Stimulated activated CD4-positive, alpha-beta T cell treated with anti-CD3 and anti-CD28 coated beads, Interleukin-4, amount 100 ng/mL, for 24 hours (primary cell): ENCODE results near the gene APOBR.
"Not testable (repeated sequence)": the region's sequence is repeated elsewhere in the genome, so short reads cannot be mapped to it uniquely, and the experiment has no call there.

Source experiments
- DNase-seq: peaks from one replicate; pipeline ENCODE4 v3.0.0-alpha.2; 2020

Gene APOBR

DNA sequence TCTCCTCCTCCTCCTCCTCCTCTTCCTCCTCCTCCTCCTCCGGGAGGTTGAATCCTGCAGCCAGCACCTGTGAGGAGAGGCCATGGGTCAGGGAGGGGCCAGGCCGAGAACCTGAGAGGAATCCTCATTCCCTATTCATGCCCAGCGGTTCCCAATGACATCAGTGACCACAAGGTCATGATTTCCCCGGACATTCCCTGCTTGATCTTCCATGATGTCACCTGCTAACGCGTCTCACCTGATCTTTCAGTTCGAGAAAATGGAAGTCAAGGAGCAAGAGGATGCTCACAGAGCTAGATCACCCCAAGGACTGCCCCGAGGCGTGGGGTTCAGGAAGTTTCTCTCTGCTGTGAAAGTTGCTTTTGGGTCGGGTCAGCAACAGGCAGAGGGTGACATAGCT is 5.4 kb downstream of the APOBR start:
- no peak for DNase-seq

DNA sequence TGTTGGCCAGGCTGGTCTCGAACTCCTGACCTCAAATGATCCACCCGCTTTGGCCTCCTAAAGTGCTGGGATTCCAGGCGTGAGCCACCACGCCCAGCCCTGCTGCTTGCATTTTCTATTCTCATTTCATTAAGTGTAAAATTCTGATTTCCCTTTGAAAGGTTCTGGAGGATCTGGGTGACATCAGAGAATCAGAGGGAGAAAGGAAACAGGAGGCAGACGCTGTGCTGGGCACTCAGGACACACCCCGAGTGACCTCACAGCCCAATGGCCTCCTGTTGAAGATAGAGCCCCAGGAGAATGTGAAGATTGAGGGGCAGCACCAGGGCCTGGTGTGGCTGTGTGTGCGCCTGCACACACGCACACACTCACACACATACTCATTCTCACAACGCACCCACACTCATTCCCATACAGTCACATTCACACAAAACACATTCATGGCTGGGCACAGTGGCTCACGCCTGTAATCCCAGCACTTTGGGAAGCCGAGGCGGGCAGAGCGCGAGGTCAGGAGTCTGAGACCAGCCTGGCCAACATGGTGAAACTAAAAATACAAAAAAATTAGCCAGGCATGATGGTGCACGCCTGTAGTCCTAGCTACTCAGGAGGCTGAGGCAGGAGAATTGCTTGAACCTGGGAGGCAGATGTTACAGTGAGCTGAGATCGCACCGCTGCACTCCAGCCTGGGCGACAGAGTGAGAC is 6.2 kb downstream of the APOBR start:
- DNase-seq = not testable (repeated sequence)

GRCh38 chr16:28501258-28502232 is 7.1 kb downstream of the APOBR start:
- no peak for DNase-seq

DNA sequence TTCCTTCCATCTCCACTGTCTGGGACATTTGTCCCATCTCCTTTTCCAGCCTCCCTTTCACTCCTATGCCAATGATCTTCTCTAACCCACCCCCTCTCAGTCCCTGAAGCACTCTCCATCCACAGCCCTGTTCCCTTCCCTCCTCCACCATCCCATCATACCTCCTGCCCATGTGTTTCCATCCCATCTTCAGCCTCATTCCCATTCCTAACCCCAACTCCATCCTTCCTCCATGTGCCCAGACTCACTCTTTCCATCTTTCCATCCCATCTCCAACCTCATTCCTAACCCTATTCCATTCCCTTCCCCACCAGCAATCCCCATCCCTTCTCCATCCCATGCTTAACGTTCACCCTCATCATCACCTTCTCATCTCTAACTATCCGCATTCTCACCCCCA is 7.8 kb downstream of the APOBR start:
- no peak for DNase-seq

- no peak for DNase-seq
These were observed 9.2 kb downstream of the APOBR start for GRCh38 chr16:28503470-28504259.

DNA sequence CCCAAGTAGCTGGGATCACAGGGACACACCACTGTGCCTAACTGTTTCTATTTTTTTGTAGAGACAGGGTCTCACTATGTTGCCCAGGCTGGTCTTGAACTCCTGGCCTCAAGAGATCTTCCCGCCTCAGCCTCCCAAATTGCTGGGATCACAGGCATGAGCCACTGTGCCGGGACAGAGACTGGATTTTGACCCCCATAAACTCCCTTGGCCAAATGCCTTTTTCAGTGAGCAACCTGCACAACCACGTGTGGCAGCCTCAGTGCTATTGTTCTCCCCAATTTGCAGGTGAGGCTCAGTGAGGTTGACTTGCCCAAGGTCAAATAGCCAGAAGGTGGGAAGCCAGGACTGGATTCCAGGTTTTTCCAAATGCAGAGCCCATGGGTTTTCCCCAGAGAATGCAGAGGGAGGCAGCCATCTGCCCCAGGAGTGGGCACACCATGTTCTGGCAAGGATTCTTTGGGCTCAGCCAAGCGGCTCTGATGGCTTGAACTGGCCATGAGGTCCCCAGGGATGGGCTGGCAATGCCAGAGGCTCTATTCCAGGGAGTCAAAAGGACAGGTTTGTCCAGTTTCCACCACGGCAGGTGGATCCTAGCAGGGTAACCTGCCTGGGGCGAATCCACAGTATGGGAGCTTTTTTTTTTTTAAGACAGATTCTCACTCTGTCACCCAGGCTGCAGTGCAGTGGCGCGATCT is 10.4 kb downstream of the APOBR start:
- no peak for DNase-seq

GRCh38 chr16:28505489-28506137 is 11.2 kb downstream of the APOBR start:
- no peak for DNase-seq

DNA sequence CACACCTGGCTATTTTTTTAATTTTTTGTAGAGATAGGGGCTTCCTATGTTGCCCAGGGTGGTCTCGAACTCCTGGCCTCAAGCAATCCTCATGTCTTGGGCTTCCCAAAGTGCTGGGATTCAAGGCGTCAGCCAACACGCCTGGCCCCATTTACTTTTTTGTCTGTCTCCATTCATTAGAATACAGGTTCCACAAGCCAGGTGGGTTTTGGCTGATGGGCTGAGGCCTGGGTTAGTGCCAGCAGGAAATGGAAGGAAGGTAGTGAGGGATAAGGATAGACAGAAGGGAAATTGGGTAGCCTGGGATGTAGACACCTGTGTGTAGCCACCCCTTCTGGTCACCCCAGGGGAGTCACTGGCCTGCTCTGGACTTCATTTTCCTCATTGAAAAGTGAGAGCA is 16.6 kb downstream of the APOBR start:
- DNase-seq = no peak

- no peak for DNase-seq
These were observed 17.7 kb downstream of the APOBR start for GRCh38 chr16:28511801-28512789.

- no peak for DNase-seq
These were observed 19.2 kb downstream of the APOBR start for GRCh38 chr16:28513484-28514181.

GRCh38 chr16:28514246-28514645 is 19.8 kb downstream of the APOBR start:
- DNase-seq = no peak

DNA sequence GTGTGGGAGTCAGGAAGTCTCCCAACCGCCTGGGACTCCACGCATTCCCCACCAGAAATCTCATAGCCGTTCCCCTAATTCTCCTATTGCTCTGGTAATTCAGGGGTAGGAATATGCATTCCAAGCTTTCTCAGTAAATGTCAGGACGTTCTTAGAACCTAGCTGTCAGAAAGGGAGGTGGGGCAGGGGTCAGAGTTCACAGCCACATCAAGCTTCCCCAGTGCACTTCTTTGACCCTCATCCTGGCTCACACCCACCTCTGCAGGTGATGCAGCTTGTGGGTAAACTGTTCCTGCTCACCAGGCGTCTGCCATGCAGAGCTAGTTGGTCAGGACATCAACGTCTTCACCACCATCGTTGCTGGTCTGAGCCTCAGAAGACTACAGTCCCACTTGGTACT is 26.2 kb downstream of the APOBR start:
- DNase-seq = no peak

DNA sequence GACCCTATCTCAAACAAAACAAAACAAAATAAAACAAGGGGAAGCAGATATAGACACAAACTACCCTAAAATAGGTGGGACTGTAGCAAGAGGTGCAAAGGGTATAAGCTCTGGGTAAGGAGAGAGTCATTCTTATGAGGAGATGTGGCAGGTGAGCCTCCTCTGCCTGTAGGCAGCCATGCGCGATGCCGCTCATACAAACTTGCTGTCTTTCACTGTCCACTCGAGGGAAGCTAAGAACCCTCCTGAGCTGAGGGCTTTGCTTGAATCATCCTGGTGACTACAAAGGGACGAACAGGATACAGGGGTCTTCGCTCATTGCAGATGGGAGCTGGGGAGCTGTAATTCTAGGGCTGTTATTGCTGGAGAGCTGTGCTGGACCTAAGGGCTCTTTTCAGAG is 27.0 kb downstream of the APOBR start:
- no peak for DNase-seq

- no peak for DNase-seq
These were observed 28.3 kb downstream of the APOBR start for GRCh38 chr16:28522792-28523191.

DNA sequence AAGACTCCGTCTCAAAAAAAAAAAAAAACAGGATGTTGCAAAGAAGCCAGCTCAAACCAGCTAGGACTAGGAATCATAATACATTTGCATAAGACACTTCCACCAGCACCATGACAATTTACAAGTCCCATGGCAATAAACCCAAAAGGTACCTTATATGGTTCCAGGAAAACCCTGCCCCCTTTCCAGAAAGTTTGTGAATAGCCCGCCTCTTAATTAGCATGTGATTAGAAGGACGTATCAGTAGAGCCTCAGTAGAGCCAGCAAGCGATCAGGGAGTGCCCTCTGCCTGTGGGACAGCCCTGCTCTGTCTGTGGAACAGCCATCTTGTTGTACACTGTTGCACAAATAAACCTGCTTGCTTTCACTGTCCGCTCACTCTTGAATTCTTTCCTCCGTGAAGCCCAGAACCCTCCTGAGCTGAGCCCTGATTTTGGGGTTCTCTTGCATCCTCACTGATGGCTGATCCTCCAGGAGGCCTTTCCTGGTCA is 30.3 kb downstream of the APOBR start:
- no peak for DNase-seq

- no peak for DNase-seq
These were observed 32.0 kb downstream of the APOBR start for GRCh38 chr16:28526201-28527099.

- DNase-seq = not testable (repeated sequence)
These were observed 32.8 kb downstream of the APOBR start for GRCh38 chr16:28527100-28527785.

GRCh38 chr16:28527985-28528384 is 33.5 kb downstream of the APOBR start:
- DNase-seq = no peak
